ENCODE results near the gene MBD3L3. TPM values are rescaled to one million over a fixed set of nuclear protein-coding genes. Genes with fewer than 3 reads are reported as not detected.

Gene MBD3L3
- total and polyA plus RNA-seq, 2 experiments from 2014 or later: not detected

DNA sequence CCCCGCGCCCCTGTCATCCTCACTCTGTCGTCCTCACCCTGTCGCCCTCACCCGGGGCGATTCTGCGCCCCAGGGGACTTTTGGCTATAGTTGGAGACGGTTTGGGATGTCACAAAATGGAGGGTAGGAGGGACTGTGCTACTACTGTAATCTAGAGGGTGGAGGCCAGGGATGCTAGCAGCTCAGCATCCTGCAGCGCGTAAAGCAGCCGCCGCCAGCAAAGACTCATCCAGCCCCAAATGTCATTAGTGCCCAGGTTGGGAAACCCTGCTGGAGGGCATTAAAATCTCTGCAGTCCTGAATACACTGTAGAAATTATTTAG is 11.4 kb upstream of the MBD3L3 start:
- peaks cover 15% of the 10 kb centered on the region for H3K27me3 Mint-ChIP-seq (ENCODE audit: insufficient read depth, low read depth, poor library complexity)
- no peaks in the 10 kb centered on the region for H3K9me2 ChIP-seq (ENCODE audit: insufficient read depth)
- no peaks in the 10 kb centered on the region for H3F3A ChIP-seq (replicated peaks; ENCODE audit: low read depth)

More for the DNA sequence above, 11.4 kb upstream of the MBD3L3 start:
- Histone ChIP-seq H3K27me3 (ENCODE audit: insufficient read depth) (no peaks in the 10 kb centered on the region), H3K4me2 (peak overlapping the region; percentile 84), H3K4me1 (ENCODE audit: insufficient read depth) (no peaks in the 10 kb centered on the region), H3K27ac (ENCODE audit: low read depth) (peak overlapping the region; percentile 88), H3K4me3 (peak overlapping the region; percentile 98), H4K20me1 (replicated peaks; ENCODE audit: insufficient read depth) (no peaks in the 10 kb centered on the region), H3K79me2 (replicated peaks; ENCODE audit: insufficient read depth) (peaks cover 12% of the 10 kb centered on the region; the same call in 1 of the 2 replicates), H3K36me3 (ENCODE audit: insufficient read depth) (peaks cover 8% of the 10 kb centered on the region), H2AFZ (peak overlapping the region; percentile 99)
- Mint-ChIP-seq H3K4me3 (peak overlapping the region; percentile 93), H3K9me3 (peaks cover 40% of the 10 kb centered on the region), H3K4me1 (no peaks in the 10 kb centered on the region; the same call in 2 of the 3 replicates), H3K27ac (no peak overlapping the region), H3K36me3 (ENCODE audit: low read depth) (peaks cover 46% of the 10 kb centered on the region)
- TF ChIP-seq NANOG (IDR thresholded peaks at IDR 0.05; ENCODE audit: borderline replicate concordance): no peak
- TF ChIP-seq CTCF (conservative IDR thresholded peaks at IDR 0.05; ENCODE audit: low read depth in 2 of 2): no peak
- no peak for TF ChIP-seq POLR2AphosphoS5 (IDR thresholded peaks at IDR 0.05; ENCODE audit: low read depth)
- no peak for TF ChIP-seq JUNB (IDR thresholded peaks at IDR 0.05; ENCODE audit: unreplicated experiment)
- no peak for TF ChIP-seq ZNF462 (CRISPR knock-in tag; IDR thresholded peaks at IDR 0.05)
- TF ChIP-seq CREB1 (CRISPR knock-in tag; IDR thresholded peaks at IDR 0.05; ENCODE audit: low read depth): no peak
- TF ChIP-seq EZH2phosphoT487 (IDR thresholded peaks at IDR 0.05; ENCODE audit: unreplicated experiment): no peak
- no peak for TF ChIP-seq STAT1 (IDR thresholded peaks at IDR 0.05; ENCODE audit: unreplicated experiment)
- TF ChIP-seq EZH2 (IDR thresholded peaks at IDR 0.05; ENCODE audit: low read depth, unreplicated experiment): no peak
- no peak for TF ChIP-seq ZNF331 (CRISPR knock-in tag; IDR thresholded peaks at IDR 0.05; ENCODE audit: low read depth)
- no peak for ATAC-seq
- no peak for DNase-seq (ENCODE audit: low spot score)
